GM12872 (cell line): ENCODE measurements around the gene KBTBD12.

Source experiments
- CTCF ChIP-seq: IDR thresholded peaks from 3 replicates; pipeline ENCODE4 v1.5.1; 2011; ENCODE audit warnings: low read depth, mild to moderate bottlenecking, low read length, moderate library complexity; ENCODE audit not compliant: insufficient read depth

KBTBD12 gene

GRCh38 chr3:127890651-127891290 lies 24.3 kb upstream of the KBTBD12 start:
- TF ChIP-seq CTCF: 0 out of 3 replicates have a peak, but pooled peaks have one; percentile 13

GRCh38 chr3:127894481-127894880 lies 20.6 kb upstream of the KBTBD12 start:
- TF ChIP-seq CTCF: no peak

- TF ChIP-seq CTCF: no peak
Measured at GRCh38 chr3:127899200-127899599, 15.8 kb upstream of the KBTBD12 start.

- TF ChIP-seq CTCF: no peak
Measured at GRCh38 chr3:127899766-127900165, 15.3 kb upstream of the KBTBD12 start.

- TF ChIP-seq CTCF: no peak
Measured at GRCh38 chr3:127900536-127900935, 14.5 kb upstream of the KBTBD12 start.

GRCh38 chr3:127902486-127902885 lies 12.5 kb upstream of the KBTBD12 start:
- TF ChIP-seq CTCF: no peak

- TF ChIP-seq CTCF: no peak
Measured at GRCh38 chr3:127903611-127904375, 11.2 kb upstream of the KBTBD12 start.
